HG02642 (cell line): Measurements from ENCODE around the gene CDK5RAP2.
"Not testable (repeated sequence)": the region's sequence is repeated elsewhere in the genome, so short reads cannot be mapped to it uniquely, and the experiment has no call there.

ENCODE experiments used
- ATAC-seq: cut with Tn5 transposase; IDR thresholded peaks from one replicate; pipeline ENCODE4 v1.9.1; 2021; ENCODE audit warnings: mild to moderate bottlenecking; ENCODE audit not compliant: unreplicated experiment, poor library complexity

CDK5RAP2 gene

DNA sequence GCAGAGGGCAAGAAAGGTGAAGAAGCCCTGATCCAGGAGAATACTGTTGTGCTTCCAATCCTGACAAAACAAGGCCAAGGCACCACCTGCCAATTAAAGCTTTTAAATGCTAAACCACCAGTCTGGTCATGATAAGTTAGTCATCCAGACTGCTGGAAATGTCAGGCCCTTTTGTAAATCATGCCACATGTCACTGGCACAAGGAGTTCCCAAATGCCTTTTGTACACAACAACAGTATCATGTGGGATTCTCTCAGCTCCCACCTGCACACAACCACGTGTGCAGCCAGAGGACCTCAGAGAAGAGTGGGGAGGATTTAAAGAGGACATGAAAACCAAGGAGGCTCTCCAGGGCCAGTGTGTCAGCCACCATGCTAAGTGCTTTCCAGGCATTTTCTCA lies 99.3 kb downstream of the CDK5RAP2 start:
- ATAC-seq, result no peak

DNA sequence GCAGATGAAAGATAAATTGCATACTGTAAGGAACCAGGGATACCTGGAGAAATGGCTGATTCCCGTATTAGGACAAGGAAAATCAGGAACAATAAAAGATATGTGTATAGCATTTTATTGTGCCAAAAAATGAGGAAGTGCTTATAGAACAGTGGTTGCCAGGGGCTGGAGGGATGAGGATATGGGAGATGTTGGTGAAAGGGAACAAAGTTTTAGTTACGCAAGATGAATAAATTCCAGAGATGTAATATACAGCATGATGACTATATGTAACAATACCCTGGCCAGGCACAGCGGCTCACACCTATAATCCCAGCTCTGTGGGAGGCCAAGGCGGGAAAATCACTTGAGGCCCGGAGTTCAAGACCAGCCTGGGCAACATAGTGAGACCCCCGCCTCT lies 101.8 kb downstream of the CDK5RAP2 start:
- ATAC-seq, result no peak

DNA sequence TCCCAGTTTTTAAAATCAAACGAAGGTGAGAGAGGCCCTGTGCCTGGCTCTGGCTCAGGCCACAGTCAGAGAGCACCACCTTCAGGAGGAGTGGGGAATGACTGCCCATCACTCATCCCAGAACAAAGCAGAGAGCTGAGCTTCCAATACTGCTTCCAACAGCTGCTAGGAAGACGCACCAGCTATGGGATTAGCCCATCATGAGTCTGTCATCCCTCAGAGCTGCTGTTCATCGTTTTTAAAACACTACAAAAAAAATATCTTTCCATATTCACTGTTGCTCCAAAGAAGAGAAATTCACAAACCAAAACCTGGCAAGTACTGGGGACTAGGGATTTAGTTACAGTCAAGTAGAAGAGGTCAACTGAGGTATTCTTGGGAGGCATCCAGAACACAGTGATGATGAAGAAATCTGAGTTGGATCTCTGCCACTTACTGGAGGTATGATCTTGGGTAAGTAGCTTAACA lies 102.4 kb downstream of the CDK5RAP2 start:
- ATAC-seq, result no peak

DNA sequence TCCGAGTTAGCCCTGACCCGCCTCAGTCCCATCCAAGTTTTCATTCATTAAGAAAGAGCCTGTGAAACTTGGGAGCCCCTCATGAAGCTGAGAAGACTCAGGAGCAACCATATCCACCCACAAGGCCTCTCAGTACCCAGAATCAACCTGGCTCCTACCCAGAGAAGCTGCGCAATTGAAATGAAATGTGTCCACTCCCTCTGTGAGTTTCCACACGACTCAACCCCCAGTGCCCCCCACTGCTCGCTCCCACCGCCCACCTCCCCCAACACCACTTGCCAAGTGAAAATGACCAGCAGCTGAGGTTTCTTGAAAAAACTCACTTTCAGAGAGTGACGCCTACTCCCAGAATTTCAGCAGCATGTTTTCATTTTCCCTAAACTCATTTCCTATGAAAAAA lies 104.6 kb downstream of the CDK5RAP2 start:
- ATAC-seq, result no peak

DNA sequence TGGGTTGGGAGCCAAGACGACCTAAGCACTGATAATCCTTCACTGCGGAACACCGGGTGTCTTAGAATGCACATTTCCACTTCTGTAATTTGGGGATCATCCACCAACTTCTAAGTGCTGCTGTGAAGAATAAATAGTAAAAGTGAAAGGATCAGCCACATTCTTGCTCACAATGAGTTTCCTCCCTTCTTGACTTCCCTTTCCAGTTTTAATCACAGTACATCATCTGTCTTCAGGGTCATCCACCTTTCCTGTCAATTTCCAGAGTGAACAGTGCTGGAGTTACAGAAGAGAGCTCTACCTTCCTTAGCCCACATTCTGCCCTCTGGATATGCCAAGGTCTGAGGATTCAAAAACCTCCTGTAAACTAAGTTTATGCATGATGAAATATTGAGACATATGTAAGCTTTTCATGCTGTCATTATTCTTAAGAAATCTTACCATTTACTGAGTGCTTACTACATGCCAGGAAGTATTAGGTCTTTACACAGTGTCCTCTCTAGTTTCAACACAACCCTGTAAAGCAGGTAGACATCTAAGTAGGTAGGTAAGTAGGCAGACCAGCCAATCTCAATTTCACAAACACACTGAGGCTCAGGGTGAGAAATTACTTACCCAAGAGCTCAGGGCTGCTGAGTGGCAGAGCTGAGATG lies 105.2 kb downstream of the CDK5RAP2 start:
- ATAC-seq, result no peak

DNA sequence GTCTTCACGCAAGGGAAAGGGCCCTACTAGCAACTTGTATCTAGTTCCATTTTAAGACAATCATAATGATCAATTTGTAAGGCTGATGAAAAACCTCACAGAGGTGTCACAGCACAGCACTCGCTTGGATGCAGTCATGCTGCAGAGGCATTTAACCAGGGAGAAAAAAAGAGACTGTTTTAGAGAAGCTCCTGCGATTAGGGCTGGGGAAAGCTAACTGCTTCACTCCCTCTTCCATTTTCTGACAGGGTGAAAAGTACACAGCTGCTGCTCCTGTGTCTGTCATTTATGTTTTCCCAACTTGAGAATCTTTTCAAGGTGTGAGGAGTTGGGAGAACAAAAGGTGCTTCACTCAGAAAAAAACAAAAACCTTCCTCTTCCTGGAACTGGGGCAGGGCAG lies 106.4 kb downstream of the CDK5RAP2 start:
- no peak for ATAC-seq

DNA sequence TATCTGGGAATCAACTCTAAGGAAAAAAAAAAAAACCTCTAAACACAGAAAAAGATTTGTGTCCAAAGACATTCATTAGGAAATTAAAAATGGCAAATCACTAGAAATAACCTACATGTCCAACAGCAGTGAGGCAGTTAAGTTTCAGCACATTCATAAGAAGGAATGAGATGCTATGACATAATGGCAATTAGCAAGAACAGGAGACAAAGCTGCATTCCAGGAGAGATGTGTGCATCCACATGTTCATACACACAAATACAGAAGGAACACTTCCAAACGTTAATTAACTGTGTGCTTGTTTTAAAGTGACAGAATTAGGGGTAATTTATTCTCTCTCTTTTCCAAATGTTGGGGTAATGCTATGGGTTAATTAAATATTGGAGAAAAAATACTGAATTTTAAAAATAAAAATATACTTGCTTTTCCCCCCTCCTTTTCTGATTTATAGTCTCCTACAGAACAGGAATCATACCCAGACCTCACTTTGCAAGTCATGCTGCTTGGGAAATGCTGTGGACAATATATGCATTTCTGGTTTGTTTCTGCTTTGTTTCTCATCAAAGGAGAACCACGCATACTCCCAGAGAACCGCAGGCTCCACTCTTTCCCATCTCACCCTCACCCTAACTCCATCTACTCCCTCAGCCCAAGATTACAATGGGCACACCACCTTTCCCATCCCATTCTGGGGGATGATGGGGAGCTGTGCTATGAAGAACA lies 114.1 kb downstream of the CDK5RAP2 start:
- no peak for ATAC-seq

DNA sequence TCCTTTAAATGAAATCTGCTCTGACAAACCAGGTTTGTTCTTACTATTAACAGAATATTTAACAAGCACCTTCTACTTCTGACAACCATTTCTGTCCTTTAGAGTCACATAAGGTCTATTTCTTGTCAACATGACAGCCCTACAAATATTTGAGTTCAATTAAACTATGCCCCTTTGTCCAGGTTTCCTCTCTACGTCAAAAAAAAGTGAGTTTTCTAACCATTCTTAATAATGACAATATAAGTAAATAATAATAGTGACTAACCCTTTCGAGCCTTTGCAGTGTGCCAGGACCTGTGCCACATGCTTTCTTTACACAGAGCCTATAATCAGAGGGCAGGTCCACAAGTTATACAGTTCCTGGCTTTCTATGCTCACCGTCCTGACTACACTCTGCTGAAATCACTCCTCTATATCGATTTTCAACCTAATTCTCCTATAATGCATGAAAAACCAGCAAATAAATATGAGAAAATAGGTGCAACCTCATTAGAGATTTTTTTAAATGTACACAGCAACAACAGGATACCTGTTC lies 115.0 kb downstream of the CDK5RAP2 start:
- ATAC-seq, result no peak

DNA sequence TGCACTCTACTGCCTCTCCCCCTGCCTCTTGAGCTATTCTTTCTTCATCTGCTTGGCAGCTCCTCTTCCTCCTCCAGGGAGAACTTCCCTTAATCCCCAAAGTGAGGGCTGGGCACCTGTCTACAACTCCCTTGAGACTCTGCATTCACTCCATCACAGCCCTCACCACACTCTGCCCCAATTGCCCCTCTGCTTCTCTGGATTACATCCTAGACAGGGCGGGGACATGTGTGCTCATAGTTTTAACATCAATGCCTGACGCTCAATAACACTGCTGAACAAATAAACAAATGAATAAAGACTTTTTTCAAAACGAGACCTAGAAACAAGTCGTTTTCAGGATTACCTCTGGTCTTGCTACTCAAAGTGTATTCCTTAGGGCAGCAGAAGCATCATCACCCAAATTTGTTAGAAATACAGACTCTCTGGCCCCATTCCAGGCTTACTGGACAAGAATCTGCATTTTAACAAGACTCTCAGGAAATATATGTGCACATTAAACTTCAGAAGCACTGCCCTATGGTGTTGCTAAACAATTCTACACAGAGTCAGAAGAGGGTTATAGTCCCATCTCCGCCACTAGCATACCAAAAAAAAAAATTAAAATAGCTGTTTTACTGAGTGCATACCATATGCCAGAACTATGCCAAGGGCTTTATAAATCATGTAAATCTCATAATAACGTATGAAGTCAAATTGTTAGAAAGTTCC lies 115.6 kb downstream of the CDK5RAP2 start:
- ATAC-seq, result no peak

DNA sequence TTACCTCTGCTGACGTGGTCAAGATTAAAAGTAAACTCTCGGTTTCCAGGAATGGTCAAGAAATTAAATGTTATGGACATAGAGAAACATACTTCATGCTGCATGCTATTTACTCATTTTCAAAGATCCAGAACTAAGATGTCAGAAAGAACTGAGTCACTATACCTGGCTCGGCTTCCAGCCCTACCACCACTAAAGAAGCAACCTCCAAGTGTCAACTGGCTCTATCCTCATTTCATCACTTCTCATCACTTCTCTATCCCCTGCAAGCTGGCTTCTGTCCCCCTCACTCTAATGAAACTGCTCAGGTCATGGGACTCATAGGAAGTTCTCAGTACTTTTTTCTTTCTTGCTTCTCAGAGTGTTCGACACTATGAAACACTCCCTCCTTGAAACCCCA lies 116.2 kb downstream of the CDK5RAP2 start:
- ATAC-seq, result no peak

DNA sequence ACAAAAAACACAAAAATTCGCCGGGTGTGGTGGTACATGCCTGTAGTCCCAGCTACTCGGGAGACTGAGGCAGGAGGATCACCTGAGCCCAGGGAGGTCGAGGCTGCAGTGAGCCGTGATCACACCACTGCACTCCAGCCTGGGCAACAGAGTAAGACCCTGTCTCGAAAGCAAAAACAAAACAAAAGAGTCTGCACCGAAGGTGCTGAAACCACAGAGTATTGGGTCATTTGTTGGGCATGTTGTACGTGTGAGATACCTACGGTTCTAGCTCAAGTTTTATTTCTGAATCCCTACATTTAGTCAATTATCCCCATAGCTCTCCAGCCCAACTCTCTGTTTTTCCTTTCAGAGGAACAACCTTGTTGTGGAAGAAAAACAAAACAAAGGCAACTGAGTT lies 118.3 kb downstream of the CDK5RAP2 start:
- not testable (repeated sequence) for ATAC-seq

DNA sequence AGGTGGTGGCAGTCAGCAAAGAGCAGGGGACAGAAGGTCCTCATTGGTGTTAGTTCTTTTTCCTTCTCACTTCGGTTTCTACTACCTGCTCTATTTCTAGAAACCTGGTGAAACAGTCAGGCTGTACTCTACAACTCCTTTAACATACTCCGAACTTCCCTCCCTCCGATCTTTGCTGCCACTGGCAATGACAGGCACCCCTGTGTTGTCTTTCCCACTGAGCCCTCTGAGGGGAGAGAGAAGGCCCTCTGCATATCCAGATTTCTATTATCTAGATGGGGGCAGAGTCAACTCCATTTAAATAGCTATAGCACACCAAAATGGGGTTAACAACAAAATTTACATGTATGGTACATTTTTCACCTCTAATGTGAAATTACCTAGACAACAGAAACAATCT lies 123.7 kb downstream of the CDK5RAP2 start:
- no peak for ATAC-seq

DNA sequence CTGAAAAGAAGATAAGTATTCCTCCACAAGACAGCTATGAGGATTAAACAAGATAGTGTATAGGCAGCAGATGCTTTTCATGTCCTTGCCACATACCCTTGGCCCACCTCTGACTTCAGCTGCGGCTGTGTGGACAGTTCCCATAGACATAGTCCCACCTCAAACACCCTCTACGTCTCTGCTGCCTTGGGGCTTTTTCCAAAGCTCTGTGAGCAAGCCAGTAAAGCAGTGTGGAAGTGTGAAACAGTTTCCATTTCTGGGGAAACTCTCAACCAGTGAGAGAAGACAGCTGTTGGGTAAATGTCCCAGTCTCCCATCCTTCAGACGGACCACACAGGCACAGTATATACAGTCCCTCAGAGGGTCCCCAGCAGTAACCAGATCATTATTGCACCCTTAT lies 125.5 kb downstream of the CDK5RAP2 start:
- no peak for ATAC-seq

DNA sequence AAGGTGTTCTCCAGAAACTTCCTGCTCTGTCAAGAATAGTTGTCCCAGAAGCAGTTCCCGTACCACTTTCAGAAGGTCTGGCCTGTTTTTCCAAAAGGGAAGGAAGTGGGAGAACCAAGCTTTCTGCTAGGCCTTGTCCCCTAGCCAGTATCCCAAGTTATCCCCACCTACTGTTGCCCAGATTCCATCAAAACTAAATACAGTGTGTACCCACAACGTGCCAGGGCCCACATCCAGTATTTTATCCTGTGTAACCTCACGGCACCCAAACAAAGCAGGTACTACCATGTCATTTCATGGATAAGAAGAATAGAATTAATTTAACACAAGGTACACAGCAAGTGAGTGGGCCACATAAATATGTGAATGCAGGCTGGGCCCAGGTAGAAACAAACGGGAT lies 126.2 kb downstream of the CDK5RAP2 start:
- no peak for ATAC-seq

DNA sequence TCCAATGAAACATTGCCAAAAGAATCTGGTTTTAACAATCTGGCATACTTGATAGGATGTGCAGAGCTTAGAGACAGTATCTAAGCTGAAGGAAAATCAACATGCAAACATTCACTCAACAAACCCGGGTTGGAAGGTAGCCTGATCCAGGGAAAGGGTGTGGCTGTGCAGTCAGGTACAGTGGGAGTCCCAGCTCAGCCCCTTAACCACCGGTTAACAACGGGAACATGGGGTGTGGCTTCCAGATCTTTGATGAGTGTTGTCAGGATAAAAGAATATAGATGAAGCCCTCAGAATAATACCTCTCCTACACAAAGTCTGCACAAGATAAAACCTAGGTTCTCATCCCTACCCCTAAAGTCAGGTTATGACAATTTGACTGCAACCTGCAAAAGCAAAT lies 127.3 kb downstream of the CDK5RAP2 start:
- ATAC-seq, result no peak

DNA sequence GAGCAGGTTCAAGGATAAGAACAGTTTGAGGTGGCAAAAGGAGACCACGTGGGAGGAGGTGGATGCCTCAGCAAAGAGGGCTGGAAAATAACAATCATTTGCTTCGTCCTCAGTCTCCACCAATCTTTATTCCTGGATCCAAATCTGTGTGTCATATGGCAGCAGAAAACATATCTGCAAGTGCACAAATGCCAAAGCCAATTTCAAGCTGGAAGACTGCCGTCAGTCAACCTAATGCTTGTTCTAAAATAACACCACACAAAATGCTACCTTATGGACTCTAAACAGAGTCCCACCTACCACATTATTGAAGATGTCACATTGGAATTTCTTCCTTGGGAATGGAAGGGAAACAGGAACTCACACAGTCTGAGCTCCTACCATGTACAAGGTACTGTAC lies 129.1 kb downstream of the CDK5RAP2 start:
- no peak for ATAC-seq

DNA sequence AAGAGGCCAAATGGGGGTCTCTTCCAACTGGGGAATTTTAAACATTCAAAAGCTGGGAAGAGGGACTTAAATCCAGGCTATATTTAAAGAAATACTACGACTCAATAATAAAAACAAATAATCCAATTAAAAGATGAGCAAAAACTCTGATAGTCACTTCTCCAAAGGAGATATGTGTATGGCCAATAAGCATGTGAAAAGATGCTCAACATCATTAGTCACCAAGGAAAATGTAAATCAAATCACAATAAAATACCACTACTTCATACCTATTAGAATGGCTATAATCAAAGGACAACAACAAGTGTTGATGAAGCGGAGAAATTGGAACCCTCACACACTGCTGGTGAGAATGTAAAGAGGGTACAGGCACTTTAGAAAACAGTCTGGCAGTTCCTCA lies 130.4 kb downstream of the CDK5RAP2 start:
- ATAC-seq, result no peak

DNA sequence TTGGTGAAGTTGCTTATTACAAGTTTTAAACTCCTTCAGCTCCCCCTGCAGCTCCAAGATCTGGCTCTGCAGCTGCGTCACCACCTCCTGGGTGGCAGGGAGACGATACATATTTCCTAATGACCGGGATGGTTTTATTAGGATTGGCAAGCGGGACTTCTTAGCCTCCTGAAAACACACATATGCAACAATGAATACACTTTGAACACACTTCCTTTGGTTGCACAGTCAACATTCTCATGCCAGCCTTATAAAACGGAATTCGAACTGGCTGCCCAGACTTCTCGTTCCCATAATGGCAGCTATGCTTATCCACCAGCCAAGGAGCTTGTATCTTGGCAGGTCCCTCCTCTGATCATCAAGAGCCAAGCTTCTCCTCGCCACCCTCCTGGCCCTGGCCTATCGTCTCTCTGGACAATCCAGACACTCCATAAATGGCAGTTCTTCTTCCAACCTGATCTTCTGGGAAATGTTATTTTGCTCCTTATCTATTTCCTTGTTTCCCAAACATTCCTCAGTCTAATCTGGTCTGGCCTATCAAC lies 131.9 kb downstream of the CDK5RAP2 start:
- no peak for ATAC-seq

DNA sequence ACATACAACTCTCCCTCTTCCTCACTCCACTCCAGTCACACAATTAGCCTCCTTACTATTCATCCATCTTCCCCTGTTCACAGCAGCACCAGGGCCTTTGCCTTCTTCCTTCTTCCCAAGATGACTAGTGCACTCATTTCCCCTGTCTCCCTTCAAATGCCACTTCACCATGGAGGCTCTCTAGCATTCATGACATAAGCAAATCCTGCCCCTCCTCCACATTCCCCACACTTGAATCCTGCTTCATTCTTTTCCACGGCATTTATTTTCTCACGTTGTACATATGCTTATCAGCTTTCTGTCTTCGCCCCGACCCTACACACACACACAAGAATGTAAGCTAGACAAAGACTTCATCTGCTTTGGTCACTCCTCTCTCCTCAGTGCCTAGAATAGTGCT lies 133.3 kb downstream of the CDK5RAP2 start:
- no peak for ATAC-seq

DNA sequence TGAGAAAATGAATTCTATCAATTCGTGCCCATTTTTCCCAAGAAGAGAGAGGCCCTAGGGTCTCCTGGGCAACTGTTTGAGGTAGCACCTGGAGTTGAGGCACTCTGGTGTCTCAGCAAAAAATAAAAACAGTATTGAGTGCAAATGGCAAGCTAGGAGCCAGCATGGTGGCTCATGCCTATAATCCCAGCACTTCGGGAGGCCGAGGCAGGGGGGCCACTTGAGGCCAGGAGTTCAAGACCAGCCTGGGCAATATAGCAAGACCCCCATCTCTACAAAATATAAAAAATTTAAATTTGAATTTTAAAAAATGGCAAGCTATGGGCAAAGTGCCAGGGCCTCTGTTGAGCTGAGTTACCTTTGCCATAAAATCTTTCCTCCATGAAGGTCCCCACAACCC lies 136.0 kb downstream of the CDK5RAP2 start:
- no peak for ATAC-seq

DNA sequence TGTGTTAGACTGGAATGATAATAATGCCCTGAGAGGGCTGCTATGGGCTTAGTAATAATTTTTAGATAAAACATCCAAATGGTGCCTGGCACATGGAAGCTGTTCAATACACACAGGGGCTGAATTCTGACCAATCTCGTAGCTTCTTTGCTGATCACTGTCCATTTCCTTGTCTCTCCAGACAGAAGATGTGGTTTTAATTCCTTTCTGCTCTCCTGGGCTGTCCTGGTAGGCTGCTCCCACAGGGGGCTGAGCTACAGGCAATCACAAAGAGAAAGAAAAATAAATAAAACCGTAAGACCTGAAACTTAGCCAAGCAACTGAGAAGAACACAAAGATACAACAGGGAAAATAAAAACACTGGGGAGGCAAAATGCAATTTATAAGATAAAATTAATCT lies 136.5 kb downstream of the CDK5RAP2 start:
- no peak for ATAC-seq
